PFSK-1 (cell line): ENCODE measurements around the gene SERINC3.

Experiments used
- FOXP2 ChIP-seq: optimal IDR thresholded peaks from 2 replicates; pipeline ENCODE3; 2011; ENCODE audit warnings: borderline replicate concordance, control low read depth, inconsistent platforms; ENCODE audit not compliant: insufficient read depth; ENCODE audit errors: extremely low read length, extremely low read depth
- POLR2AphosphoS5 ChIP-seq: IDR thresholded peaks from 2 replicates; pipeline ENCODE4 v1.6.1; 2012; ENCODE audit warnings: low read depth, mild to moderate bottlenecking, control low read depth, low read length, moderate library complexity
- REST ChIP-seq, 2 experiments: IDR thresholded peaks; 2 replicates each; pipeline versions ENCODE4 v1.6.1 to v1.8.0; 2011 to 2012; ENCODE audit warnings: low read depth in 2 of 2, low read length in 2 of 2, control low read depth in 1 of 2, inconsistent platforms in 1 of 2, mild to moderate bottlenecking in 1 of 2, moderate library complexity in 1 of 2; ENCODE audit not compliant: insufficient read depth in 1 of 2
- SIN3A ChIP-seq: IDR thresholded peaks from 2 replicates; pipeline ENCODE4 v1.6.1; 2012; ENCODE audit warnings: mild to moderate bottlenecking, low read length, moderate library complexity, borderline replicate concordance; ENCODE audit not compliant: insufficient read depth

- no peak for TF ChIP-seq FOXP2
- no peak for TF ChIP-seq POLR2AphosphoS5
- no peak for TF ChIP-seq SIN3A
- no peak for TF ChIP-seq REST (IDR thresholded peaks at IDR 0.05; ENCODE audit: insufficient read depth in 1 of 2, low read depth in 2 of 2, low read length in 2 of 2)
These were observed 4.4 kb downstream of the SERINC3 start for GRCh38 chr20:44517454-44517853.
